ENCODE results near the gene TUNAR.

TUNAR gene

DNA sequence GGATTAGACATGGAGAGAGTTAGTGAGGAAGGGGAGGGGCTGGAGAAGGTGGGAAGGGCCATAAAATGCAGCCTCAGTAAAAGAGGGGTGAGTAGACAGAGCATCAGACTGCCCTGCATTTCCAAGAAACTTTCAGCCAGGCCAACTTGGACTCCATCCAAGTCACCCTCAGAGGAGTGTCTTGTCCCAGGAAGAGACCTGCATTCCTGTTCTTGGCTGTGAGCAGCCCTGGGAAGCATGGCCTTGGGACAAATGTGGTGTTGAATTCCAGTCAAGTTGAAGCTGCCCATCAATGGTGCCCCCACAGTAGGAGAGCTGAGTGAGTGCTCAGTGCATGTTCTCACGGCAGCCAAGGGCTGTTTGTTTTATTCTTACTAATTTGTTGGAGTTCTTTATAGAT lies 35.0 kb upstream of the TUNAR start:
- no peak for DNase-seq (ENCODE audit: low spot score)
- in situ Hi-C loops (cut with MboI; ENCODE audit: low pct_unique_long_range_greater_than_20kb, low sequenced_read_pairs, unreplicated experiment), result no loop called here
- TF ChIP-seq, protein P1, sequence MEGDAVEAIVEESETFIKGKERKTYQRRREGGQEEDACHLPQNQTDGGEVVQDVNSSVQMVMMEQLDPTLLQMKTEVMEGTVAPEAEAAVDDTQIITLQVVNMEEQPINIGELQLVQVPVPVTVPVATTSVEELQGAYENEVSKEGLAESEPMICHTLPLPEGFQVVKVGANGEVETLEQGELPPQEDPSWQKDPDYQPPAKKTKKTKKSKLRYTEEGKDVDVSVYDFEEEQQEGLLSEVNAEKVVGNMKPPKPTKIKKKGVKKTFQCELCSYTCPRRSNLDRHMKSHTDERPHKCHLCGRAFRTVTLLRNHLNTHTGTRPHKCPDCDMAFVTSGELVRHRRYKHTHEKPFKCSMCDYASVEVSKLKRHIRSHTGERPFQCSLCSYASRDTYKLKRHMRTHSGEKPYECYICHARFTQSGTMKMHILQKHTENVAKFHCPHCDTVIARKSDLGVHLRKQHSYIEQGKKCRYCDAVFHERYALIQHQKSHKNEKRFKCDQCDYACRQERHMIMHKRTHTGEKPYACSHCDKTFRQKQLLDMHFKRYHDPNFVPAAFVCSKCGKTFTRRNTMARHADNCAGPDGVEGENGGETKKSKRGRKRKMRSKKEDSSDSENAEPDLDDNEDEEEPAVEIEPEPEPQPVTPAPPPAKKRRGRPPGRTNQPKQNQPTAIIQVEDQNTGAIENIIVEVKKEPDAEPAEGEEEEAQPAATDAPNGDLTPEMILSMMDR (IDR thresholded peaks at IDR 0.05; ENCODE audit: extremely low read depth, insufficient read depth, missing control alignments), result no peak

DNA sequence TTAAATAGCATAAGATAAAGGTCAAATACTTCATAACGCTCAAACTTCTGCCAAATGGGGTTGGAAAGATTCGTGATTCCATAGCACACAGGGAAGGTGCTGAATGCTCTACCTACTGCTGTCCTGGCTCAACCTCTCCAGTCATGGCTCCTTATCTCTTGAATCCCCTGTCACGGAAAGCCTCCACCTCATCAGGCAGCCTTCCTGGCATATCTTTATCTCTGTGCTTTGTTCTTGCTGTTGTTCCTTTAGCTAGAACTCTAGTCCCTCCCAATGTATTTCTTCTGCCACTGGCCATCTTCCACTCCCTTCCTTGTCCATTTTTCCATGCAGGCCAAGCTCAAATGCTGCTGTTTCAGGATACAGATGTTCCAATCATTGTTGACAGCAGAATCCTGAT lies 26.9 kb upstream of the TUNAR start:
- in situ Hi-C loops (cut with MboI; ENCODE audit: low pct_unique_long_range_greater_than_20kb, low sequenced_read_pairs, unreplicated experiment), result no loop called here
- TF ChIP-seq, protein P1 (IDR thresholded peaks at IDR 0.05; ENCODE audit: extremely low read depth, insufficient read depth, missing control alignments), result no peak
- DNase-seq (ENCODE audit: low spot score), result no peak

DNA sequence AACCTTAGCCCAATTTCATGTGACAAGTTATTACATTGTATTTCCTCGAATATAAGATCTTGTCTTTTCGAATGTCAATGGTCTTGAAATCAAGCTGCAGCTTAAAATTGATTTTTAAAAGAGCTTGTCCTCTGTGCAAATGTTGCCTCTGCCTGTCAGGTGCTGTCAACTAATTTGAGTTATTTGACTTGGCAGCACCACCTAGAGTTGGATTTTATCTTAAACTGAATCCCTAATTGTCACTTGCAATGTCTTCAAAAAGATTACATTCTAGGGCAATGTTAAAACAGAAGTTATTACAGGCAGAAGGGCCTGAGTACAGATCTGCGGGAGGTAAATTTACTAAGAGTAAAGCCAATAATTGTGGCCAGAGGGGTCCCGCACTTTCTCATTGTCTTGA lies 26.2 kb upstream of the TUNAR start:
- in situ Hi-C loops (cut with MboI; ENCODE audit: low pct_unique_long_range_greater_than_20kb, low sequenced_read_pairs, unreplicated experiment), result no loop called here
- TF ChIP-seq, protein P1 (IDR thresholded peaks at IDR 0.05; ENCODE audit: extremely low read depth, insufficient read depth, missing control alignments), result no peak
- DNase-seq (ENCODE audit: low spot score), result no peak

DNA sequence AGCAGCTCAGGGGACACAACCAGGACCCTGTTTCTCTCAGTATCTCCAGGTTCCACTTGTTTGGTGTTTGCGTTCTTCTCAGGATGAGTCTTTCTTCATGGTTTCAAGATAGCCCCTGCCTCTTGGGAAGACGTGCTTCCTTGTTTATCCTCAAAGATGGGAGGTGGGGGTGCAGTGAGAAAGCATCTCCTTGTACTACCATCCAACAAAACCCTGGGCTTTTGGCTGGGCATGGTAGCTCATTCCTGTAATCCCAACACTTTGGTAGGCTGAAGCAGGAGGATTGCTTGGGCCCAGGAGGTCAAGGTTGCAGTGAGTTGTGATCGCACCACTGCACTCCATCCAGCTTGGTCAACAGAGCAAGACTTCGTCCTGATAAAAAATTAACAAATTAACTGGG lies 21.0 kb upstream of the TUNAR start:
- DNase-seq (ENCODE audit: low spot score), result no peak
- TF ChIP-seq, protein P1 (IDR thresholded peaks at IDR 0.05; ENCODE audit: extremely low read depth, insufficient read depth, missing control alignments), result no peak
- in situ Hi-C loops (cut with MboI; ENCODE audit: low pct_unique_long_range_greater_than_20kb, low sequenced_read_pairs, unreplicated experiment), result no loop called here

DNA sequence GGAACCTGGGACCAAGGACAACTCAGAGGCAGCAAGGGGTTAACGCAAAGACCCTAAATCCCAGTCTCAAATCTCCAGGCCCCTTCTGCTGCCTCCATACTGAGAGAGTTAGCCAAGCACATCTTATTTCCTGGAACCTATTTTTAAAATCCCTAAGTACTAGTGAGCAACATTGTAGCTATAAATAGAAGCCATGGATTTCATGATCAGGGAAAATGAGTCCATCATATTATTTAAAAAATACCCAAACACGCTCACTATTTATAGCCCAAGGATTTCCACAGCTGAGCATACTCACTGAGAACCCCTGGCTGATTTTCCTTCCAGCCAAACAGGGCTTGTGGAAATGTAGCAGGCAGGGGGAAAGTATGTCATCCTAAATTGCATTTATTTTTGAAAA lies 19.4 kb upstream of the TUNAR start:
- in situ Hi-C loops (cut with MboI; ENCODE audit: low pct_unique_long_range_greater_than_20kb, low sequenced_read_pairs, unreplicated experiment), result no loop called here
- TF ChIP-seq, protein P1 (IDR thresholded peaks at IDR 0.05; ENCODE audit: extremely low read depth, insufficient read depth, missing control alignments), result no peak
- no peak for DNase-seq (ENCODE audit: low spot score)

DNA sequence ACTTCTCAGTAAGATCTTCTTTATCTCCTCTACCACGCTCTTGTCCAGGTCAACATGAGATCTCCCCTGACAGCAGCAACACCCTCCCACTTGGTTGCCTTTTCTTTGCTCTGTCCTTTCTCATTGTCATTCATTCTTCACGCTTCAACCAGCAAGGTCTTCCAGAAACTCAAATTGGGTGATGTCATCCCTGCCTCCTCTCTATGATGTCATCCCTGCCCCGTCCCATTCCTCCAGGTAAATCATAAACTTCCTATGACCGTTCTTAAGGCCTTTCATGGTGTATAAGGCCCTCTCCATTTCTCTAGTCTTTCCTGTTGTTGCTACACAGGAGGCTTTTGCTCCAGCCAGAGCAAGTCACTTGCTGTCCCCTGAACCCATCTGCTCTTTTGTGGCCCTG lies 17.7 kb upstream of the TUNAR start:
- TF ChIP-seq, protein P1 (IDR thresholded peaks at IDR 0.05; ENCODE audit: extremely low read depth, insufficient read depth, missing control alignments), result no peak
- DNase-seq (ENCODE audit: low spot score), result no peak
- in situ Hi-C loops (cut with MboI; ENCODE audit: low pct_unique_long_range_greater_than_20kb, low sequenced_read_pairs, unreplicated experiment), result no loop called here

DNA sequence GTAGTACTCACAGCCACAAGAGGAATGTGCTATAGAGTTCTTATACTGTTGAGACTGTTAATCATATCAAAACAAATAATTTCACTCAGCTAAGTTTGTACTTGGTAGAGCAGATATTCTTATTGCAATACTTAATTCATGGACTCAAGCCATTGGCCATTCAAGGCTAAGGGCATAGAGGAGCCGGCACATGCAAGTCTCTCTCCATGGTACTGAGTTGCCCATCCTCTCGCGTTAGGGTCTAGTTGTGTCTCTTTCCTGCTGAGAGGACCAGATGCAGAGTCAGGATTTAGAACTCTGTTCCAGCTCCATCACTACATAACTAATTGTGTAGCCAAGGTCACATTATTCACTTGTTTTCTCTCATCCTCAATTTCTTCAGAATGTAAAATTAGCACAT lies 14.4 kb upstream of the TUNAR start:
- TF ChIP-seq, protein P1 (IDR thresholded peaks at IDR 0.05; ENCODE audit: extremely low read depth, insufficient read depth, missing control alignments), result no peak
- in situ Hi-C loops (cut with MboI; ENCODE audit: low pct_unique_long_range_greater_than_20kb, low sequenced_read_pairs, unreplicated experiment), result no loop called here
- DNase-seq (ENCODE audit: low spot score), result no peak

Measured in GM13977 (cell line).